Spleen (tissue), 11 donors: ENCODE data around the gene PPP1R13B. TPM values are rescaled to one million over a fixed set of nuclear protein-coding genes. Genes with fewer than 3 reads are reported as not detected.

Experiments used
- DNase-seq: peaks from one replicate; pipeline ENCODE4 v3.0.0-alpha.2; 2020
- H3K27ac ChIP-seq, 8 donors: fragments of 200-600 bp; sonication (generic) in 7 of 8; 1 replicate in 4 of 8; 2 replicates in 4 of 8; pipeline versions ENCODE4 v1.5.0 to v1.8.0; 2016 to 2021; ENCODE audit warnings: inconsistent platforms in 4 of 8, mild to moderate bottlenecking in 4 of 8, moderate library complexity in 1 of 8
- H3K27me3 ChIP-seq, 7 donors: fragments of 200-600 bp; sonication (generic) in 6 of 7; replicated peaks in 1 of 7; 1 replicate in 4 of 7; 2 replicates in 3 of 7; pipeline versions ENCODE4 v1.5.0 to v1.8.0; 2016 to 2021; ENCODE audit warnings: inconsistent platforms in 3 of 7, mild to moderate bottlenecking in 1 of 7
- H3K36me3 ChIP-seq, 6 donors: fragments of 200-600 bp; sonication (generic) in 5 of 6; 1 replicate in 4 of 6; 2 replicates in 2 of 6; pipeline versions ENCODE4 v1.5.0 to v1.8.0; 2016 to 2021; ENCODE audit warnings: inconsistent platforms in 2 of 6
- H3K4me1 ChIP-seq, 6 donors: fragments of 200-600 bp; sonication (generic) in 5 of 6; 1 replicate in 3 of 6; 2 replicates in 3 of 6; pipeline versions ENCODE4 v1.5.0 to v1.8.0; 2016 to 2021; ENCODE audit warnings: inconsistent platforms in 3 of 6
- H3K4me3 ChIP-seq, 8 donors: fragments of 200-600 bp; sonication (generic) in 7 of 8; 1 replicate in 4 of 8; 2 replicates in 4 of 8; pipeline versions ENCODE4 v1.5.0 to v1.8.0; 2016 to 2021; ENCODE audit warnings: inconsistent platforms in 4 of 8, mild to moderate bottlenecking in 4 of 8, moderate library complexity in 2 of 8
- H3K9me3 ChIP-seq, 8 donors: fragments of 200-600 bp; sonication (generic) in 7 of 8; 1 replicate in 4 of 8; 2 replicates in 4 of 8; pipeline versions ENCODE4 v1.5.0 to v1.8.0; 2016 to 2021; ENCODE audit warnings: inconsistent platforms in 4 of 8
- POLR2A ChIP-seq, 3 donors: fragments of 450-650 bp; IDR thresholded peaks; one replicate each; pipeline ENCODE4 v1.5.1; 2017; ENCODE audit warnings: antibody characterized with exemption in 3 of 3, mild to moderate bottlenecking in 1 of 3
- POLR2AphosphoS5 ChIP-seq, 3 donors: sonication (generic); formaldehyde crosslinking; IDR thresholded peaks; one replicate each; pipeline ENCODE4 v1.5.1; 2017; ENCODE audit warnings: antibody characterized with exemption in 3 of 3
- WGBS, 5 donors: extraction: QIAGEN DNeasy Blood & Tissue Kit in 3 of 5; methylation state at CpG; one replicate each; pipeline versions ENCODE4 v1.1.5 to v1.1.7; 2013 to 2018; 5-methylcytosine and 5-hydroxymethylcytosine counted together
- intact Hi-C: fragments of 100-400 bp; cut with DNase I; formaldehyde crosslinking; loops from one replicate; pipeline ENCODE4 v1.15.0; 2023; ENCODE audit warnings: low total_unique reads
- polyA plus RNA-seq, 3 donors: library from polyadenylated mRNA; stranded (reverse); fragments of 200-250 nt; gene quantifications; one replicate each; pipeline ENCODE4 v1.2.1, GENCODE V29; 2013
- total RNA-seq, 7 donors: library from RNA; depleted of rRNA in 3 of 7; stranded (reverse); fragments of >200 nt in 3 of 7; fragmentation: NEBNext Ultra II Directional in 4 of 7; extraction: Animal tissue kit (Norgen Biotek cat#: 25700) in 4 of 7; gene quantifications; one replicate each; pipeline versions ENCODE4 v1.1.0 to v1.2.1, GENCODE V29; 2016 to 2021
- TF ChIP-seq, protein P1 (sequence below), 11 experiments: fragments of 200-600 bp in 7 of 11; fragments of 450-650 bp in 4 of 11; sonication (generic) in 4 of 11; IDR thresholded peaks in 8 of 11; conservative IDR thresholded peaks in 3 of 11; 1 replicate in 7 of 11; 2 replicates in 4 of 11; pipeline versions ENCODE4 v1.4.0 to v1.8.0; 2016 to 2021; ENCODE audit warnings: antibody characterized with exemption in 11 of 11, inconsistent platforms in 4 of 11, mild to moderate bottlenecking in 1 of 11
- donor health status: healthy with polysubstance abuse.
- donor health status: DM: no; HTN: no; CAD: no; lungs with moderate emphysema.
- donor health status: DM: no; HTN: no; CAD: no.
- donor health status: Bipolar disorder and iron deficiency.
- donor health status: healthy.
- donor health status: DM: no; HTN: no; CAD: no.
- donor health status: DM: yes; HTN: yes; CAD: no.

The PPP1R13B gene
- total and polyA plus RNA-seq, 10 donors: 5.7 to 95.3 (median 36.6) TPM

DNA sequence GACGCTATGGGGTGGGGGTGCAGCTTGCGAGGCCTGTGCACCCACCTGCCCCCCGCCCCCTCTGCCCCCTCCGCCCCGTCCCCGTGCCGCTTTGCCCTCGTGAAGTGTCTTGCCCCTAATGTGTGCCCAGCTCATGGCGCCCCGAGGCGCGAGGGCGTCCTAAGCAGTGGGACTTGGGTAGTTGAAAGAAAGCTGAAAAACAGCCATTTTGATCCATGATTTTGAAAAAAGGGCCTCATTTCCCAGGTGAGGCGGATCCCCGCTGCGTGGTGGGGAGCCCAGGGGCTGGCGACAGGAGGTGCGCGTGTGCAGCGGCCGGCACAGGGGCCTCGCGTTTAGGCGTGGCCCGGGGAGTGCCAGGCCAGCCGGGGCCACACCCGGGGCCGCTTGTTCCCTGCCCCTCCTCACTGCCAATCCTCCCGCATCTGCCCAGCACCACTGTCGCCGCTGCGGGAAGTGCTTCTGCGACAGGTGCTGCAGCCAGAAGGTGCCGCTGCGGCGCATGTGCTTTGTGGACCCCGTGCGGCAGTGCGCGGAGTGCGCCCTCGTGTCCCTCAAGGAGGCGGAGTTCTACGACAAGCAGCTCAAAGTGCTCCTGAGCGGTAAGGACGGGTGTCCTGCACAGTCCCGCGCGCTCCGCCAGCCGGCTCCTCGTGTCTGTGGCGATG, 119.9 kb downstream of the PPP1R13B start:
- Histone ChIP-seq H3K27ac (no peak overlapping the region), H3K36me3 (peaks cover 0 to 79% (median 29%) of the 10 kb centered on the region in 6 donors), H3K4me1 (peaks cover 0 to 58% (median 33%) of the 10 kb centered on the region in 6 donors), H3K4me3 (no peak overlapping the region), H3K27me3 (no peaks in the 10 kb centered on the region), H3K9me3 (no peaks in the 10 kb centered on the region)
- no peak for TF ChIP-seq POLR2A (IDR thresholded peaks at IDR 0.05)
- TF ChIP-seq, protein P1, sequence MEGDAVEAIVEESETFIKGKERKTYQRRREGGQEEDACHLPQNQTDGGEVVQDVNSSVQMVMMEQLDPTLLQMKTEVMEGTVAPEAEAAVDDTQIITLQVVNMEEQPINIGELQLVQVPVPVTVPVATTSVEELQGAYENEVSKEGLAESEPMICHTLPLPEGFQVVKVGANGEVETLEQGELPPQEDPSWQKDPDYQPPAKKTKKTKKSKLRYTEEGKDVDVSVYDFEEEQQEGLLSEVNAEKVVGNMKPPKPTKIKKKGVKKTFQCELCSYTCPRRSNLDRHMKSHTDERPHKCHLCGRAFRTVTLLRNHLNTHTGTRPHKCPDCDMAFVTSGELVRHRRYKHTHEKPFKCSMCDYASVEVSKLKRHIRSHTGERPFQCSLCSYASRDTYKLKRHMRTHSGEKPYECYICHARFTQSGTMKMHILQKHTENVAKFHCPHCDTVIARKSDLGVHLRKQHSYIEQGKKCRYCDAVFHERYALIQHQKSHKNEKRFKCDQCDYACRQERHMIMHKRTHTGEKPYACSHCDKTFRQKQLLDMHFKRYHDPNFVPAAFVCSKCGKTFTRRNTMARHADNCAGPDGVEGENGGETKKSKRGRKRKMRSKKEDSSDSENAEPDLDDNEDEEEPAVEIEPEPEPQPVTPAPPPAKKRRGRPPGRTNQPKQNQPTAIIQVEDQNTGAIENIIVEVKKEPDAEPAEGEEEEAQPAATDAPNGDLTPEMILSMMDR (IDR thresholded peaks at IDR 0.05 in 8 of 11, conservative IDR thresholded peaks at IDR 0.05 in 3 of 11): no peak
- peak in 1 of 3 donors; percentile 7 for TF ChIP-seq POLR2AphosphoS5 (IDR thresholded peaks at IDR 0.05)
- intact Hi-C loops: no loop called here
- no peak for DNase-seq
- 88 to 92% (median 89%) methylated on average over 22 to 53 of the region's 53 CpGs for WGBS, 5 donors

DNA sequence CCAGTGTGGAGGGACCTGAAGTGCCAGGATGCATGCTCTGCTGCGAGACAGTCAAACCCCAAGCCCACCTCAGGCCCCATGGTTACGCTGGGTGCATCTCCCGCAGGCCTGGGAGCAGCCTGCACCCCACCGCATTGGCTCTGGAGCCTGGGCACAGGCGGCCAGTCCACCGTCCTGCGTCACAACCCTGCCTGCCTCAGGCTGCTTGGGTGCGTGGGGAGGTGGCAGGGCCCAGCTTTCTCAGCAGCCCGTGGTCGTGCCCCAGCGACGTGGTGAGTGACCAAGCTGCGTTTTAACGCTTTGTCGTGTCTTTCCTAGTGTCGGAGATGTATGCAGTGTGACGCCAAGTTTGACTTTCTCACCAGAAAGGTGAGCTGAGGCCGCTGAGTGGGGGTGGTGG, 120.9 kb downstream of the PPP1R13B start:
- peaks cover 0 to 70% (median 23%) of the 10 kb centered on the region in 6 donors for H3K36me3 ChIP-seq
- no peak overlapping the region for H3K4me3 ChIP-seq
- no peaks in the 10 kb centered on the region for H3K27me3 ChIP-seq
- intact Hi-C loops: no loop called here
- TF ChIP-seq, protein P1 (IDR thresholded peaks at IDR 0.05 in 8 of 11, conservative IDR thresholded peaks at IDR 0.05 in 3 of 11): no peak
- TF ChIP-seq POLR2AphosphoS5 (IDR thresholded peaks at IDR 0.05): peak in 1 of 3 donors; percentile 5
- DNase-seq: no peak
- 88 to 97% (median 94%) methylated on average over 17 to 18 of the region's 18 CpGs for WGBS, 5 donors
- H3K27ac ChIP-seq: no peak overlapping the region
- H3K4me1 ChIP-seq: peaks cover 0 to 56% (median 33%) of the 10 kb centered on the region in 6 donors
- H3K9me3 ChIP-seq: no peaks in the 10 kb centered on the region

DNA sequence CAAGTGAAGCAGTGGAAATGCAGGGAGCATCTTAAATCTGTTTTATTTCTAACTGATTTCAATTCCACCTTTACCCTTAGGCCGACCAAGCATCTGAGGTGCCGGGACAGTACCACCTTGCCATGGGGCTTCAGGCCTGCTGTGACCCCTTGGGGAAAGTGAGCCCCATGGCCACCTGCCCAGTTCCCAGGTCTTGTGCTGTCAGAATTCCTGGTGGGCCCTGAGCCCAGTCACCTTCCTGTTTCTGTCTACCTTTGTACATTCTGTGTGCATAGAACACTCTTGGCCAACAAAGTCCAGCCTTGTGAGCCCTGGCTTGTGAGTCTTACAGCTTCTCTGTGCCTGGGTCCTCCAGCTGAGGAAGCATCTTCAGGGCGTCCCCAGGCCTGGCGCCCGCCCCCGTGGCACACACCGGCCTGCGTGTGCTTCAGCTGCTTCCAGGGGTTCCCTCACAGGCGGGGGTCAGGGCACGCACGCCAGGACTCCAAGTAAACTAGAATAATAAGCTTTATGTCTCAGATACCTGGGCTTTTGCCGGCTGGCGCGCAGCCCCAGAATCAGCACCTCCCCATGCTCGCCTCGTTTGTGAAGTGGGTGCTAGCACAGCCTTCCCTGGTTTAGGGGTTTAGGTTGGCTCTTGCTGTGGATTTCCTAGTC, 121.5 kb downstream of the PPP1R13B start:
- intact Hi-C loops: no loop called here
- no peaks in the 10 kb centered on the region for H3K9me3 ChIP-seq
- H3K27ac ChIP-seq: no peak overlapping the region
- TF ChIP-seq POLR2A (IDR thresholded peaks at IDR 0.05) (no peak), POLR2AphosphoS5 (IDR thresholded peaks at IDR 0.05) (no peak)
- TF ChIP-seq, protein P1 (IDR thresholded peaks at IDR 0.05 in 8 of 11, conservative IDR thresholded peaks at IDR 0.05 in 3 of 11): no peak
- no peak overlapping the region for H3K4me3 ChIP-seq
- no peaks in the 10 kb centered on the region for H3K27me3 ChIP-seq
- WGBS, 5 donors: 92 to 99% (median 96%) methylated on average over 16 of the region's 16 CpGs
- H3K36me3 ChIP-seq: peaks cover 0 to 68% (median 23%) of the 10 kb centered on the region in 6 donors
- peaks cover 0 to 51% (median 33%) of the 10 kb centered on the region in 6 donors for H3K4me1 ChIP-seq
- DNase-seq: no peak

DNA sequence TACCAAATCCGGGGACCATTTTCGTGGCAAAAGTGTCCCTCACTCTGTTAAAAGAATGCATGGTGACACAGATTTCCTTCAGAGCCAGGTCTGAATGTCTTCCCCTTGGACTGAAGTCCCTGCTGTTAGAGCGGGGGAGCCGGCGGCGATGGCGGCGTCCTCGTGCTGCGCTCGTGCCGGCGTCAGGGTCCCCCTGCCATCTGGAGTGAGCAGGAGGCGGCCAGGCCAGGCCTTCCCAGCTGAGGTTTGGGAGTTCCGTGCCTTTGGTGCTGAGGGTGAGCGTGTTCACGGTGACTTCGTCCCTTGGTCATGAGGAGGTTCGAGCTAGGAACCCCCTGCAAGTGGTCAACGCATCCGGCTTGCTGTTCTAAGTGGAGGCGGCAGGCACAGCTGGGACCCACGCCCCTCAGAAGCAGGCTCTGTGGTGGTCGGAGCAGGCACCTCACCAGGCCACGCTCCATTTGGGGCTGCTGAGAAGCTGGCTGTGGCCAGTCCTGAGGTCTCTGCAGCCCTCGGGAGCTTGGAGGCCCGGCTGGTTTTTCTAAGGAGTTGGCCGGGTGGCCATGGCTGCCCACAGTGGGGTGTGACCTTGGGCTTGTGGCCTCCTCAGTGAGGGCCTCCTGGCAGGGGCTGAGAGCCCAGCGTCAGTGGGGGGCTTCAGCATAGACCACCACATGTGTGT, 122.2 kb downstream of the PPP1R13B start:
- Histone ChIP-seq H3K27me3 (no peaks in the 10 kb centered on the region), H3K4me3 (no peak overlapping the region), H3K27ac (peak overlapping the region in 1 of 8 donors; percentile 62), H3K4me1 (peaks cover 0 to 50% (median 29%) of the 10 kb centered on the region in 6 donors), H3K9me3 (no peaks in the 10 kb centered on the region), H3K36me3 (peaks cover 0 to 61% (median 20%) of the 10 kb centered on the region in 6 donors)
- TF ChIP-seq POLR2AphosphoS5 (IDR thresholded peaks at IDR 0.05) (no peak), POLR2A (IDR thresholded peaks at IDR 0.05) (no peak)
- TF ChIP-seq, protein P1 (IDR thresholded peaks at IDR 0.05 in 8 of 11, conservative IDR thresholded peaks at IDR 0.05 in 3 of 11): no peak
- WGBS, 5 donors: 92 to 98% (median 94%) methylated on average over 15 to 29 of the region's 29 CpGs
- peak; percentile 65 for DNase-seq
- intact Hi-C loops: no loop called here
